ENCODE measurements around the gene PMS2. TPM values are rescaled to one million over a fixed set of nuclear protein-coding genes. Genes with fewer than 3 reads are reported as not detected.

PMS2 gene
- polyA plus RNA-seq, 1 donor (not counting 4 experiments of a cell fraction or from before 2014, with no cell fraction given), result 12.7 TPM

GRCh38 chr7:6026820-6027311, 18.0 kb upstream of the PMS2 start:
- FAIRE-seq, result no peak
- DNase-seq (ENCODE audit: low read depth, low spot score), result no peak
- H3K9me3 ChIP-seq (ENCODE audit: control insufficient read depth, low read depth, low read length), result no peaks in the 10 kb centered on the region
- H3K27me3 ChIP-seq (ENCODE audit: control insufficient read depth, extremely low read depth, insufficient read depth, low read length), result no peaks in the 10 kb centered on the region
- H3K4me1 ChIP-seq (ENCODE audit: control insufficient read depth, extremely low read depth, insufficient read depth, low read length), result no peaks in the 10 kb centered on the region
- peaks cover 28 to 44% of the 10 kb centered on the region in 2 experiments for H3K36me3 ChIP-seq (ENCODE audit: control insufficient read depth in 2 of 2, extremely low read depth in 1 of 2, insufficient read depth in 2 of 2, low read length in 2 of 2)
- peaks cover 2% of the 10 kb centered on the region for H3K79me2 ChIP-seq (ENCODE audit: control insufficient read depth, insufficient read depth, low read length)
- H3K9ac ChIP-seq (ENCODE audit: control insufficient read depth, extremely low read depth, insufficient read depth, low read length), result no peak overlapping the region
- H3K4me2 ChIP-seq (ENCODE audit: control insufficient read depth, extremely low read depth, insufficient read depth, low read depth, low read length), result no peak overlapping the region
- no peak overlapping the region for H3K4me3 ChIP-seq (ENCODE audit: control insufficient read depth in 2 of 3, extremely low read depth in 1 of 3, insufficient read depth in 2 of 3, low read depth in 1 of 3, low read length in 3 of 3)
- H4K20me1 ChIP-seq (ENCODE audit: control insufficient read depth, extremely low read depth, insufficient read depth, low read length), result no peaks in the 10 kb centered on the region
- TF ChIP-seq EZH2 (IDR thresholded peaks at IDR 0.05; ENCODE audit: low read length) (no peak), CTCF (optimal IDR thresholded peaks at IDR 0.05 in 1 of 3, IDR thresholded peaks at IDR 0.05 in 1 of 3, conservative IDR thresholded peaks at IDR 0.05 in 1 of 3; ENCODE audit: extremely low read depth in 1 of 3, insufficient read depth in 2 of 3, low read length in 3 of 3) (no peak)
- H3K9me1 ChIP-seq (ENCODE audit: control insufficient read depth, extremely low read depth, insufficient read depth, low read length), result no peaks in the 10 kb centered on the region
- dilution Hi-C loops (cut with MboI; ENCODE audit: extremely low pct_ligation_motif_present, low sequenced_read_pairs), result no loop called here
- H3K27ac ChIP-seq (ENCODE audit: control insufficient read depth, insufficient read depth, low read length), result no peak overlapping the region
- H2AFZ ChIP-seq (ENCODE audit: control insufficient read depth, low read length), result no peak overlapping the region

GRCh38 chr7:6026011-6026819, 17.4 kb upstream of the PMS2 start:
- H3K27ac ChIP-seq (ENCODE audit: control insufficient read depth, insufficient read depth, low read length), result no peak overlapping the region
- H3K9me3 ChIP-seq (ENCODE audit: control insufficient read depth, low read depth, low read length), result no peaks in the 10 kb centered on the region
- no peak overlapping the region for H3K9ac ChIP-seq (ENCODE audit: control insufficient read depth, extremely low read depth, insufficient read depth, low read length)
- TF ChIP-seq EZH2 (IDR thresholded peaks at IDR 0.05; ENCODE audit: low read length) (no peak), CTCF (optimal IDR thresholded peaks at IDR 0.05 in 1 of 3, IDR thresholded peaks at IDR 0.05 in 1 of 3, conservative IDR thresholded peaks at IDR 0.05 in 1 of 3; ENCODE audit: extremely low read depth in 1 of 3, insufficient read depth in 2 of 3, low read length in 3 of 3) (peak in 2 of 3 experiments; percentile 31 to 35)
- H3K79me2 ChIP-seq (ENCODE audit: control insufficient read depth, insufficient read depth, low read length), result no peaks in the 10 kb centered on the region
- peaks cover 28 to 47% of the 10 kb centered on the region in 2 experiments for H3K36me3 ChIP-seq (ENCODE audit: control insufficient read depth in 2 of 2, extremely low read depth in 1 of 2, insufficient read depth in 2 of 2, low read length in 2 of 2)
- H3K4me1 ChIP-seq (ENCODE audit: control insufficient read depth, extremely low read depth, insufficient read depth, low read length), result no peaks in the 10 kb centered on the region
- H3K9me1 ChIP-seq (ENCODE audit: control insufficient read depth, extremely low read depth, insufficient read depth, low read length), result no peaks in the 10 kb centered on the region
- H3K4me3 ChIP-seq (ENCODE audit: control insufficient read depth in 2 of 3, extremely low read depth in 1 of 3, insufficient read depth in 2 of 3, low read depth in 1 of 3, low read length in 3 of 3), result no peak overlapping the region
- FAIRE-seq, result no peak
- dilution Hi-C loops (cut with MboI; ENCODE audit: extremely low pct_ligation_motif_present, low sequenced_read_pairs), result no loop called here
- H3K4me2 ChIP-seq (ENCODE audit: control insufficient read depth, extremely low read depth, insufficient read depth, low read depth, low read length), result no peak overlapping the region
- no peak for DNase-seq (ENCODE audit: low read depth, low spot score)
- H2AFZ ChIP-seq (ENCODE audit: control insufficient read depth, low read length), result no peak overlapping the region
- H3K27me3 ChIP-seq (ENCODE audit: control insufficient read depth, extremely low read depth, insufficient read depth, low read length), result no peaks in the 10 kb centered on the region
- H4K20me1 ChIP-seq (ENCODE audit: control insufficient read depth, extremely low read depth, insufficient read depth, low read length), result no peaks in the 10 kb centered on the region
